ENCODE data around the gene HSF2BP. TPM values are rescaled to one million over a fixed set of nuclear protein-coding genes. Genes with fewer than 3 reads are reported as not detected.

HSF2BP gene
- total RNA-seq, 3 donors from 2014 or later = 0.32 to 0.48 (median 0.47) TPM

GRCh38 chr21:43690346-43690745 is 31.1 kb upstream of the HSF2BP start:
- DNase-seq = no peak
- peaks cover 4% of the 10 kb centered on the region for H3K36me3 ChIP-seq (ENCODE audit: low read depth)
- no peak overlapping the region for H3K4me3 ChIP-seq
- no peak for ATAC-seq
- intact Hi-C loops (cut with DNase I, micrococcal nuclease) = no loop called here
- no peak for TF ChIP-seq CTCF (IDR thresholded peaks at IDR 0.05)
- no peaks in the 10 kb centered on the region for H3K4me1 ChIP-seq (ENCODE audit: low read depth)
- H3K9me3 ChIP-seq = no peaks in the 10 kb centered on the region

GRCh38 chr21:43689556-43690337 is 30.5 kb upstream of the HSF2BP start:
- H3K36me3 ChIP-seq (ENCODE audit: low read depth) = peaks cover 4% of the 10 kb centered on the region
- H3K4me3 ChIP-seq = no peak overlapping the region
- intact Hi-C loops (cut with DNase I, micrococcal nuclease) = no loop called here
- TF ChIP-seq CTCF (IDR thresholded peaks at IDR 0.05) = no peak
- no peak for DNase-seq
- no peaks in the 10 kb centered on the region for H3K4me1 ChIP-seq (ENCODE audit: low read depth)
- no peaks in the 10 kb centered on the region for H3K9me3 ChIP-seq
- no peak for ATAC-seq

- TF ChIP-seq CTCF (IDR thresholded peaks at IDR 0.05) = no peak
- no peak for ATAC-seq
- Histone ChIP-seq H3K4me3 (no peak overlapping the region), H3K9me3 (no peaks in the 10 kb centered on the region), H3K4me1 (ENCODE audit: low read depth) (no peaks in the 10 kb centered on the region), H3K36me3 (ENCODE audit: low read depth) (peaks cover 4% of the 10 kb centered on the region)
- no peak for DNase-seq
- intact Hi-C loops (cut with DNase I, micrococcal nuclease) = no loop called here
Measured at GRCh38 chr21:43688906-43689305, 29.6 kb upstream of the HSF2BP start.

- Histone ChIP-seq H3K4me3 (no peak overlapping the region), H3K9me3 (no peaks in the 10 kb centered on the region), H3K4me1 (ENCODE audit: low read depth) (no peaks in the 10 kb centered on the region), H3K36me3 (ENCODE audit: low read depth) (peaks cover 4% of the 10 kb centered on the region)
- no peak for TF ChIP-seq CTCF (IDR thresholded peaks at IDR 0.05)
- intact Hi-C loops (cut with DNase I, micrococcal nuclease) = no loop called here
- DNase-seq (no peak), ATAC-seq (peak; percentile 16)
Measured at GRCh38 chr21:43687566-43688399, 28.5 kb upstream of the HSF2BP start.

GRCh38 chr21:43686811-43687565 is 27.7 kb upstream of the HSF2BP start:
- Histone ChIP-seq H3K9me3 (no peaks in the 10 kb centered on the region), H3K36me3 (ENCODE audit: low read depth) (peaks cover 4% of the 10 kb centered on the region), H3K4me3 (no peak overlapping the region), H3K4me1 (ENCODE audit: low read depth) (no peaks in the 10 kb centered on the region)
- DNase-seq = no peak
- ATAC-seq = no peak
- intact Hi-C loops (cut with DNase I, micrococcal nuclease) = no loop called here
- TF ChIP-seq CTCF (IDR thresholded peaks at IDR 0.05) = no peak
